Neural progenitor cell (in vitro differentiated cells): ENCODE measurements around the gene TNFRSF25.

Source experiments
- CTCF ChIP-seq: fragments of 200-600 bp; sonication (generic); IDR thresholded peaks from 2 replicates; pipeline ENCODE4 v1.5.1; 2017; ENCODE audit warnings: antibody characterized with exemption, mild to moderate bottlenecking
- EZH2 ChIP-seq: fragments of 200-600 bp; sonication (generic); IDR thresholded peaks from 2 replicates; pipeline ENCODE4 v1.6.1; 2017; ENCODE audit warnings: antibody characterized with exemption, mild to moderate bottlenecking, moderate library complexity
- EZH2phosphoT487 ChIP-seq: fragments of 200-600 bp; sonication (generic); IDR thresholded peaks from 2 replicates; pipeline ENCODE4 v1.6.1; 2017; ENCODE audit warnings: antibody characterized with exemption

- TF ChIP-seq CTCF (no peak), EZH2phosphoT487 (no peak), EZH2 (no peak)
These were observed 40.3 kb downstream of the TNFRSF25 start for GRCh38 chr1:6425658-6426057.
